OCI-LY1 (cell line): ENCODE measurements around the gene PDE11A.

Experiments used
- H2AFZ ChIP-seq: fragments of 200-600 bp; sonication (generic), shearing (Covaris generic); 2 replicates; pipeline ENCODE4 v1.6.0; 2014; ENCODE audit warnings: antibody characterized with exemption, mild to moderate bottlenecking, low read length
- H3F3A ChIP-seq: fragments of 200-600 bp; sonication (generic), shearing (Covaris generic); 2 replicates; pipeline ENCODE4 v1.6.0; 2014; ENCODE audit warnings: mild to moderate bottlenecking, antibody characterized with exemption, low read length, moderate library complexity; ENCODE audit not compliant: insufficient read depth
- H3K27ac ChIP-seq: fragments of 200-600 bp; sonication (generic); 2 replicates; pipeline ENCODE4 v1.5.1; 2014; ENCODE audit warnings: low read length, mixed run types, mild to moderate bottlenecking, low read depth; ENCODE audit not compliant: poor library complexity, severe bottlenecking
- H3K27me3 ChIP-seq: fragments of 200-600 bp; sonication (generic); 2 replicates; pipeline ENCODE4 v1.6.0; 2014; ENCODE audit warnings: antibody characterized with exemption, mild to moderate bottlenecking, low read length, moderate library complexity; ENCODE audit not compliant: insufficient read depth
- H3K36me3 ChIP-seq: fragments of 200-600 bp; sonication (generic); 2 replicates; pipeline ENCODE4 v1.6.1; 2014; ENCODE audit warnings: mild to moderate bottlenecking, antibody characterized with exemption, low read length, moderate library complexity, mixed read lengths; ENCODE audit not compliant: insufficient read depth
- H3K4me1 ChIP-seq: fragments of 200-600 bp; sonication (generic); 2 replicates; pipeline ENCODE4 v1.5.1; 2014; ENCODE audit warnings: mild to moderate bottlenecking, low read length, moderate library complexity; ENCODE audit not compliant: insufficient read depth, severe bottlenecking
- H3K4me2 ChIP-seq: fragments of 200-600 bp; sonication (generic), shearing (Covaris generic); 2 replicates; pipeline ENCODE4 v1.6.1; 2014; ENCODE audit warnings: low read length
- H3K4me3 ChIP-seq: fragments of 200-600 bp; sonication (generic); 2 replicates; pipeline ENCODE4 v1.5.1; 2014; ENCODE audit warnings: low read length, low read depth, mild to moderate bottlenecking, mixed read lengths; ENCODE audit not compliant: poor library complexity, severe bottlenecking
- H3K79me2 ChIP-seq: fragments of 200-600 bp; shearing (Covaris generic); 2 replicates; pipeline ENCODE4 v1.6.1; 2016; ENCODE audit warnings: mixed run types, low read length, mixed read lengths; ENCODE audit not compliant: insufficient read depth
- H3K9ac ChIP-seq: fragments of 200-600 bp; sonication (generic), shearing (Covaris generic); 2 replicates; pipeline ENCODE4 v1.6.1; 2014; ENCODE audit warnings: mild to moderate bottlenecking, low read length, mixed read lengths
- H3K9me2 ChIP-seq: fragments of 200-600 bp; sonication (generic), shearing (Covaris generic); 2 replicates; pipeline ENCODE4 v1.6.1; 2014; ENCODE audit warnings: low read depth, mild to moderate bottlenecking, low read length, mixed read lengths
- H3K9me3 ChIP-seq: fragments of 200-600 bp; shearing (Covaris generic); 2 replicates; pipeline ENCODE4 v1.6.1; 2014; ENCODE audit warnings: low read length, mixed read lengths
- H4K20me1 ChIP-seq: fragments of 200-600 bp; sonication (generic), shearing (Covaris generic); 2 replicates; pipeline ENCODE4 v1.6.0; 2016; ENCODE audit warnings: mild to moderate bottlenecking, low read length; ENCODE audit not compliant: insufficient read depth
- CTCF ChIP-seq: fragments of 200-600 bp; sonication (generic), shearing (Covaris generic); IDR thresholded peaks from 2 replicates; pipeline ENCODE4 v1.5.1; 2017; ENCODE audit warnings: mild to moderate bottlenecking, antibody characterized with exemption, low read length, moderate library complexity, mixed read lengths
- EZH2 ChIP-seq: fragments of 200-600 bp; sonication (generic), shearing (Covaris generic); IDR thresholded peaks from 2 replicates; pipeline ENCODE4 v1.8.0; 2017; ENCODE audit warnings: borderline replicate concordance, mixed run types, mild to moderate bottlenecking, antibody characterized with exemption, low read length, moderate library complexity, mixed read lengths

Gene PDE11A

GRCh38 chr2:177921726-177922125, 150.9 kb downstream of the PDE11A start:
- Histone ChIP-seq H3K27me3 (no peaks in the 10 kb centered on the region), H3K9me3 (no peaks in the 10 kb centered on the region), H3K36me3 (no peaks in the 10 kb centered on the region), H4K20me1 (no peaks in the 10 kb centered on the region), H3K9me2 (no peaks in the 10 kb centered on the region), H3K4me3 (no peak overlapping the region), H2AFZ (no peak overlapping the region), H3K4me2 (no peak overlapping the region), H3F3A (no peaks in the 10 kb centered on the region), H3K9ac (no peak overlapping the region), H3K4me1 (no peaks in the 10 kb centered on the region), H3K79me2 (no peaks in the 10 kb centered on the region), H3K27ac (no peak overlapping the region)
- TF ChIP-seq EZH2: no peak
- TF ChIP-seq CTCF: no peak

- Histone ChIP-seq H3K27ac (no peak overlapping the region), H3K4me2 (no peak overlapping the region), H3K4me1 (no peaks in the 10 kb centered on the region), H2AFZ (no peak overlapping the region), H3K4me3 (no peak overlapping the region), H3K36me3 (no peaks in the 10 kb centered on the region), H4K20me1 (no peaks in the 10 kb centered on the region), H3K9me3 (no peaks in the 10 kb centered on the region), H3K9ac (no peak overlapping the region), H3K9me2 (no peaks in the 10 kb centered on the region), H3K79me2 (no peaks in the 10 kb centered on the region), H3K27me3 (no peaks in the 10 kb centered on the region), H3F3A (no peaks in the 10 kb centered on the region)
- TF ChIP-seq EZH2 (no peak), CTCF (no peak)
These were observed 155.4 kb downstream of the PDE11A start for GRCh38 chr2:177917169-177917568.

- no peaks in the 10 kb centered on the region for H3K79me2 ChIP-seq
- H3K4me2 ChIP-seq: no peak overlapping the region
- no peaks in the 10 kb centered on the region for H3F3A ChIP-seq
- TF ChIP-seq EZH2 (no peak), CTCF (no peak)
- H3K27me3 ChIP-seq: no peaks in the 10 kb centered on the region
- H3K36me3 ChIP-seq: no peaks in the 10 kb centered on the region
- no peak overlapping the region for H3K9ac ChIP-seq
- no peak overlapping the region for H3K4me3 ChIP-seq
- H2AFZ ChIP-seq: no peak overlapping the region
- no peak overlapping the region for H3K27ac ChIP-seq
- H4K20me1 ChIP-seq: no peaks in the 10 kb centered on the region
- no peaks in the 10 kb centered on the region for H3K9me3 ChIP-seq
- H3K4me1 ChIP-seq: no peaks in the 10 kb centered on the region
- no peaks in the 10 kb centered on the region for H3K9me2 ChIP-seq
These were observed 156.2 kb downstream of the PDE11A start for GRCh38 chr2:177916342-177916741.
